ENCODE results near the gene PCSK6. TPM values are rescaled to one million over a fixed set of nuclear protein-coding genes. Genes with fewer than 3 reads are reported as not detected.

Gene PCSK6
- total RNA-seq, 1 experiment from 2014 or later: 3.7 TPM

GRCh38 chr15:101480613-101481380, 8.7 kb downstream of the PCSK6 start:
- H4K20me1 ChIP-seq (ENCODE audit: low read length): no peaks in the 10 kb centered on the region
- H3F3A ChIP-seq (ENCODE audit: low read length, unreplicated experiment): no peaks in the 10 kb centered on the region
- no peak overlapping the region for H2AFZ ChIP-seq (ENCODE audit: low read length)
- peaks cover 3% of the 10 kb centered on the region; the same call in 1 of the 2 replicates for H3K27me3 ChIP-seq (ENCODE audit: low read length)
- H3K4me2 ChIP-seq (ENCODE audit: low read length): no peak overlapping the region
- BruUV-seq (replicated peaks): no TSS peak
- no peaks in the 10 kb centered on the region for H3K9me2 ChIP-seq (replicated peaks; ENCODE audit: low read length)
- H3K9me3 ChIP-seq (ENCODE audit: low read length): no peaks in the 10 kb centered on the region
- H3K79me2 ChIP-seq (ENCODE audit: low read length): no peaks in the 10 kb centered on the region
- no peak overlapping the region for H3K4me3 ChIP-seq (ENCODE audit: low read length)
- ATAC-seq: no peak
- DNase-seq: no peak
- H3K9ac ChIP-seq (ENCODE audit: low read length): no peak overlapping the region
- intact Hi-C loops (cut with micrococcal nuclease): no loop called here
- H3K4me1 ChIP-seq (ENCODE audit: insufficient read depth, low read length): peaks cover 11% of the 10 kb centered on the region
- ChIA-PET POLR2A (ENCODE audit: unreplicated experiment) (no interaction called here), CTCF (no interaction called here)
- TF ChIP-seq EZH2phosphoT487 (IDR thresholded peaks at IDR 0.05; ENCODE audit: borderline replicate concordance, low read length): no peak
- no peak for TF ChIP-seq EZH2 (IDR thresholded peaks at IDR 0.05; ENCODE audit: low read length, unreplicated experiment)
- TF ChIP-seq, protein P1, sequence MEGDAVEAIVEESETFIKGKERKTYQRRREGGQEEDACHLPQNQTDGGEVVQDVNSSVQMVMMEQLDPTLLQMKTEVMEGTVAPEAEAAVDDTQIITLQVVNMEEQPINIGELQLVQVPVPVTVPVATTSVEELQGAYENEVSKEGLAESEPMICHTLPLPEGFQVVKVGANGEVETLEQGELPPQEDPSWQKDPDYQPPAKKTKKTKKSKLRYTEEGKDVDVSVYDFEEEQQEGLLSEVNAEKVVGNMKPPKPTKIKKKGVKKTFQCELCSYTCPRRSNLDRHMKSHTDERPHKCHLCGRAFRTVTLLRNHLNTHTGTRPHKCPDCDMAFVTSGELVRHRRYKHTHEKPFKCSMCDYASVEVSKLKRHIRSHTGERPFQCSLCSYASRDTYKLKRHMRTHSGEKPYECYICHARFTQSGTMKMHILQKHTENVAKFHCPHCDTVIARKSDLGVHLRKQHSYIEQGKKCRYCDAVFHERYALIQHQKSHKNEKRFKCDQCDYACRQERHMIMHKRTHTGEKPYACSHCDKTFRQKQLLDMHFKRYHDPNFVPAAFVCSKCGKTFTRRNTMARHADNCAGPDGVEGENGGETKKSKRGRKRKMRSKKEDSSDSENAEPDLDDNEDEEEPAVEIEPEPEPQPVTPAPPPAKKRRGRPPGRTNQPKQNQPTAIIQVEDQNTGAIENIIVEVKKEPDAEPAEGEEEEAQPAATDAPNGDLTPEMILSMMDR (conservative IDR thresholded peaks at IDR 0.05; ENCODE audit: low read depth, low read length): no peak
- no peaks in the 10 kb centered on the region for H3K36me3 ChIP-seq (ENCODE audit: low read depth, low read length)
- H3K27ac ChIP-seq (ENCODE audit: low read length): no peak overlapping the region

DNA sequence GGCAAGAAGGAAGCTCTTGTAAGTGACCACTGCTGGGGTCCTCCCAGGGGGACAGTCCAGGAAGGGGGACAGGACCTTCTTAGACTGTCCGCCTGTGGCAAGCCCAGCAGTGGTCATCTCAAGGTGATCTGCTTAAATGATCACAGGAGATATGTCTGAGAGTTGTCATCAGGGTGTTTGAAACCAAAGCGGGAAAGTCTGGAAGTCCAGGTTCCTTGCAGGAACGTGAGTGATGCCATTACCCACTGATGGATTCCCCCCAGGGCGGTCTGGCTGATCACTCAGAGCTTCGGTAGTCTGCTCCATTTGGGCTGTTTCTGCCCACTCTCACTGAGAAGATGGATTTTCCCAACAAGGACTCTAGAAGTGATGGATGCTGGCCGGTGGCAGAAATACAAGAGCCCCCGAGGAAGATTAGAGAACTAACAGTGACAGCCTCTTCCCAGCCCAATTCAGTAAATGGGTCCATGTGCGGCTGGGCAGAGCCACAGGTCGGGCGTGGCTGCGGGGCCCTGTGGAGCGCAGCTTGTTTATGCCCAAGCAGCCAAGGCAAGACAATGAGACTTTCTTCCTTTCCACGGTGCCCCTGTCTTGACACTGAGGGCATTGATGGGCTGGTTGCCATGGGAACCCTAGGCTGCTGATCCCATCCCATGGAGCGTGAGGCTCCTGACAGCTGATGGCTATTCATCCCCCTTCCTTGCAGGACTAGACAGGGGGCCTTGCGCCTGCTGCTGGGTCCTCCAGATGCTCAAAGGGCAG, 9.5 kb downstream of the PCSK6 start:
- no TSS peak for BruUV-seq (replicated peaks)
- POLR2A ChIA-PET (ENCODE audit: unreplicated experiment): no interaction called here
- Histone ChIP-seq H3F3A (ENCODE audit: low read length, unreplicated experiment) (no peaks in the 10 kb centered on the region), H3K79me2 (ENCODE audit: low read length) (no peaks in the 10 kb centered on the region), H3K36me3 (ENCODE audit: low read depth, low read length) (no peaks in the 10 kb centered on the region), H3K9me3 (ENCODE audit: low read length) (no peaks in the 10 kb centered on the region), H4K20me1 (ENCODE audit: low read length) (no peaks in the 10 kb centered on the region), H3K27me3 (ENCODE audit: low read length) (no peaks in the 10 kb centered on the region), H3K9me2 (replicated peaks; ENCODE audit: low read length) (no peaks in the 10 kb centered on the region), H3K4me2 (ENCODE audit: low read length) (no peak overlapping the region), H2AFZ (ENCODE audit: low read length) (no peak overlapping the region), H3K9ac (ENCODE audit: low read length) (no peak overlapping the region), H3K4me1 (ENCODE audit: insufficient read depth, low read length) (peaks cover 11% of the 10 kb centered on the region), H3K4me3 (ENCODE audit: low read length) (no peak overlapping the region), H3K27ac (ENCODE audit: low read length) (no peak overlapping the region)
- no peak for TF ChIP-seq EZH2 (IDR thresholded peaks at IDR 0.05; ENCODE audit: low read length, unreplicated experiment)
- TF ChIP-seq, protein P1 (conservative IDR thresholded peaks at IDR 0.05; ENCODE audit: low read depth, low read length): no peak
- no peak for TF ChIP-seq EZH2phosphoT487 (IDR thresholded peaks at IDR 0.05; ENCODE audit: borderline replicate concordance, low read length)
- intact Hi-C loops (cut with micrococcal nuclease): no loop called here
- DNase-seq (no peak), ATAC-seq (no peak)
- CTCF ChIA-PET: no interaction called here

Measured in PC-3 (cell line).